Measurements from ENCODE around the gene KRT73. TPM values are rescaled to one million over a fixed set of nuclear protein-coding genes. Genes with fewer than 3 reads are reported as not detected.

KRT73 gene
- total RNA-seq (2022; extraction: Qiagen RNA extraction; ENCODE audit: low read depth) = not detected in 5 replicates

GRCh38 chr12:52618216-52618615, at the start of gene KRT73:
TSS of gene KRT73 (minus strand) at chr12:52618559. CDS start at chr12:52618524, 35 bp downstream.

GRCh38 chr12:52651726-52652261, 33.4 kb upstream of the KRT73 start, which contains the start of gene KRT2:
TSS of gene KRT2 (minus strand) at chr12:52652211. CDS start at chr12:52652142, 69 bp downstream.

GRCh38 chr12:52600941-52601481, 17.3 kb downstream of the KRT73 start, which contains the start of gene KRT72:
TSS of gene KRT72 (minus strand) at chr12:52601463. CDS start at chr12:52601452, 11 bp downstream.

GRCh38 chr12:52573743-52574142, 44.6 kb downstream of the KRT73 start, which contains the start of gene KRT74:
TSS of gene KRT74 (minus strand) at chr12:52573843. CDS start at chr12:52573777, 66 bp downstream.

Other genes with a start within 250 kb of the KRT73 start
- gene KRT84, start 232.9 kb downstream of the KRT73 start, total RNA-seq (2022; extraction: Qiagen RNA extraction; ENCODE audit: low read depth) = not detected in 5 replicates
- not detected in 5 replicates for gene KRT82, start 212.2 kb downstream of the KRT73 start, total RNA-seq (2022; extraction: Qiagen RNA extraction; ENCODE audit: low read depth)
- 0.11 to 0.35 TPM (median 0.24 TPM) in 5 replicates for gene KRT75, start 184.2 kb downstream of the KRT73 start, total RNA-seq (2022; extraction: Qiagen RNA extraction; ENCODE audit: low read depth)
- not detected in 5 replicates for gene KRT6B, start 166.4 kb downstream of the KRT73 start, total RNA-seq (2022; extraction: Qiagen RNA extraction; ENCODE audit: low read depth)
- gene KRT6C, start 144.8 kb downstream of the KRT73 start, total RNA-seq (2022; extraction: Qiagen RNA extraction; ENCODE audit: low read depth) = not detected in 5 replicates
- gene KRT6A, start 125.3 kb downstream of the KRT73 start, total RNA-seq (2022; extraction: Qiagen RNA extraction; ENCODE audit: low read depth) = 0.64 to 0.95 TPM (median 0.94 TPM) in 5 replicates
- 0.54 to 0.61 TPM in 2 of 5 replicates, not detected in the others for gene KRT5, start 98.2 kb downstream of the KRT73 start, total RNA-seq (2022; extraction: Qiagen RNA extraction; ENCODE audit: low read depth)
- gene KRT71, start 65.4 kb downstream of the KRT73 start, total RNA-seq (2022; extraction: Qiagen RNA extraction; ENCODE audit: low read depth) = not detected in 5 replicates
- gene KRT74, start 44.7 kb downstream of the KRT73 start, total RNA-seq (2022; extraction: Qiagen RNA extraction; ENCODE audit: low read depth) = not detected in 5 replicates
- gene KRT72, start 17.1 kb downstream of the KRT73 start, total RNA-seq (2022; extraction: Qiagen RNA extraction; ENCODE audit: low read depth) = not detected in 5 replicates
- 0.05 TPM in 1 of 5 replicates, not detected in the others for gene KRT2, start 33.7 kb upstream of the KRT73 start, total RNA-seq (2022; extraction: Qiagen RNA extraction; ENCODE audit: low read depth)
- not detected in 5 replicates for gene KRT1, start 61.8 kb upstream of the KRT73 start, total RNA-seq (2022; extraction: Qiagen RNA extraction; ENCODE audit: low read depth)
- not detected in 5 replicates for gene KRT77, start 85.0 kb upstream of the KRT73 start, total RNA-seq (2022; extraction: Qiagen RNA extraction; ENCODE audit: low read depth)
- not detected in 5 replicates for gene KRT76, start 158.8 kb upstream of the KRT73 start, total RNA-seq (2022; extraction: Qiagen RNA extraction; ENCODE audit: low read depth)
- 0.05 to 0.08 TPM (median 0.07 TPM) in 3 of 5 replicates, not detected in the others for gene KRT3, start 177.6 kb upstream of the KRT73 start, total RNA-seq (2022; extraction: Qiagen RNA extraction; ENCODE audit: low read depth)
- gene KRT4, start 195.6 kb upstream of the KRT73 start, total RNA-seq (2022; extraction: Qiagen RNA extraction; ENCODE audit: low read depth) = 2.6 to 4.3 TPM (median 3.1 TPM) in 5 replicates
- 0.21 TPM in 2 of 5 replicates, not detected in the others for gene KRT79, start 215.8 kb upstream of the KRT73 start, total RNA-seq (2022; extraction: Qiagen RNA extraction; ENCODE audit: low read depth)
- gene KRT78, start 230.4 kb upstream of the KRT73 start, total RNA-seq (2022; extraction: Qiagen RNA extraction; ENCODE audit: low read depth) = 0.08 TPM in 1 of 5 replicates, not detected in the others